ENCODE measurements around the gene CAV2. TPM values are rescaled to one million over a fixed set of nuclear protein-coding genes. Genes with fewer than 3 reads are reported as not detected.

The CAV2 gene
- total RNA-seq, 1 donor from 2014 or later = 8.5 TPM

DNA sequence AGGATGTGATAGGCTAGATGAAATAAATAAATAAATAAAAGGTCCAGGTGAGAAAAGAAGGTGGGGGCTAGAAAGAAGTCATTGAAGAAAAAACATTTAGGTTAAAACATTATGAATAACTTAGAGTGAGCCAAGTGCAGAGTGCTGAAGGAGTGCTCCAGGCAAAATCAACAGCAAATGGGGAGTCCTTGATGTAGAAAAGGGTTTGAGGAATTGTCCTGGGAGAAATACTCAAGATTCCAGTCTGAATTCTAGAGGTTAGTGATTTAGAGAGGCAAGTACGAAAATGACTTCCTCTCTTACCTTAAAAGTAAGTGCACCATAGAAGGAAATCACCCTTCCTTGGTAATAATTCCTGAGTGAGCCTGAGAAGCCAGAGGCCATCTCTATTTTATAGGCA is 44.9 kb downstream of the CAV2 start:
- H3K4me3 Mint-ChIP-seq = no peak overlapping the region
- no peaks in the 10 kb centered on the region for H3K9me3 Mint-ChIP-seq
- TF ChIP-seq, protein P1, sequence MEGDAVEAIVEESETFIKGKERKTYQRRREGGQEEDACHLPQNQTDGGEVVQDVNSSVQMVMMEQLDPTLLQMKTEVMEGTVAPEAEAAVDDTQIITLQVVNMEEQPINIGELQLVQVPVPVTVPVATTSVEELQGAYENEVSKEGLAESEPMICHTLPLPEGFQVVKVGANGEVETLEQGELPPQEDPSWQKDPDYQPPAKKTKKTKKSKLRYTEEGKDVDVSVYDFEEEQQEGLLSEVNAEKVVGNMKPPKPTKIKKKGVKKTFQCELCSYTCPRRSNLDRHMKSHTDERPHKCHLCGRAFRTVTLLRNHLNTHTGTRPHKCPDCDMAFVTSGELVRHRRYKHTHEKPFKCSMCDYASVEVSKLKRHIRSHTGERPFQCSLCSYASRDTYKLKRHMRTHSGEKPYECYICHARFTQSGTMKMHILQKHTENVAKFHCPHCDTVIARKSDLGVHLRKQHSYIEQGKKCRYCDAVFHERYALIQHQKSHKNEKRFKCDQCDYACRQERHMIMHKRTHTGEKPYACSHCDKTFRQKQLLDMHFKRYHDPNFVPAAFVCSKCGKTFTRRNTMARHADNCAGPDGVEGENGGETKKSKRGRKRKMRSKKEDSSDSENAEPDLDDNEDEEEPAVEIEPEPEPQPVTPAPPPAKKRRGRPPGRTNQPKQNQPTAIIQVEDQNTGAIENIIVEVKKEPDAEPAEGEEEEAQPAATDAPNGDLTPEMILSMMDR (IDR thresholded peaks at IDR 0.05; ENCODE audit: unreplicated experiment) = no peak
- H3K36me3 Mint-ChIP-seq = no peaks in the 10 kb centered on the region
- DNase-seq (ENCODE audit: low spot score in 2 of 2, unreplicated experiment in 2 of 2) = no peak
- H3K27me3 Mint-ChIP-seq (ENCODE audit: low read depth) = no peaks in the 10 kb centered on the region
- H3K27ac Mint-ChIP-seq = no peak overlapping the region
- H3K4me1 Mint-ChIP-seq = peaks cover 2% of the 10 kb centered on the region

DNA sequence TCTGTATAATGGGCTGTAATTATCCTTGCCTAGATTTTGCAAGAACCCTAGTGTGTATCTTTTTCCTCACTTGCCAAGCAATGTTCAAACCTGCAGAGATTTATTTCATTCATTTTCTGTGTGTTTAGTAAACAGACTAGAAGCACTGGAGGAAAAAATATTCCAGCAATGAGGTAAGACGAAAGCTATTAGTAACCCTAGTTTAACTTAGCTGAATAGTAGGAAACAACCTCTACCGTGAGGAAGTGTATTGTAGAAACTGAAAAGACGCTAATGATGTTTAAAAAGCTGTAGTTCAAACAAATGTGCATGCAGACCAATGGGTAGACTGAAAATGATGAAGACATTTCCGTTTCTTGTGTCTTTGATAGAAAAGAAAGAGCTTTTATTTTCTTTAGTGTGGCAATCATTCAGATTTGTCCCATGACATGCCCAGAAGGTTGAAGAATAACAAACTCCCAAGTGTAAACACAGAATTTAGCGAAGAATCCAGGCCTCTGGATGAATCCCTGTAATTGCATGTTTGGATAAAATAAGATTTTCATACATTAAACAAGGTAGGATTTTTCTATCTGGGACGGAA is 46.0 kb downstream of the CAV2 start:
- no peak for DNase-seq (ENCODE audit: low spot score in 2 of 2, unreplicated experiment in 2 of 2)
- Mint-ChIP-seq H3K4me1 (peaks cover 2% of the 10 kb centered on the region), H3K4me3 (no peak overlapping the region), H3K36me3 (no peaks in the 10 kb centered on the region), H3K27ac (no peak overlapping the region), H3K9me3 (no peaks in the 10 kb centered on the region), H3K27me3 (ENCODE audit: low read depth) (no peaks in the 10 kb centered on the region)
- TF ChIP-seq, protein P1 (IDR thresholded peaks at IDR 0.05; ENCODE audit: unreplicated experiment) = no peak

DNA sequence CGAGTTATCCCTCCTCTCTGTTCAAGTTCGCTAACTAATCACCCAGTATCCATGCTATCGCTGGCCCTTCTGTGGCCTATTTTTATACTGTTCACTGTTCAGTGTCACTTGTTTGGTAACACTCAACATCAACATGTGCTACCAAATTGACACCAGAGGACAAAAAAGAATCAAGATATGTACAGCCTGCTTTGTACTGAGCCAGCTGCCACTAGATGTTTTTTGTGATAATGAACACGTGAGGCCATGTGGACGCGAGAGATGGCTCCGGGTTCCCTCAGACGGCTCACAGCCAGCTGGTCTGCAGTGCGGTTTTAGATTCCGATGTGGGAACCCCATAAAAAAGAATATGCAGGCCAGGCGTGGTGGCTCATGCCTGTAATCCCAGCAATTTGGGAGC is 46.5 kb downstream of the CAV2 start:
- H3K36me3 Mint-ChIP-seq = no peaks in the 10 kb centered on the region
- H3K4me1 Mint-ChIP-seq = peaks cover 2% of the 10 kb centered on the region
- TF ChIP-seq, protein P1 (IDR thresholded peaks at IDR 0.05; ENCODE audit: unreplicated experiment) = no peak
- H3K27me3 Mint-ChIP-seq (ENCODE audit: low read depth) = no peaks in the 10 kb centered on the region
- no peak overlapping the region for H3K4me3 Mint-ChIP-seq
- H3K27ac Mint-ChIP-seq = no peak overlapping the region
- DNase-seq (ENCODE audit: low spot score in 2 of 2, unreplicated experiment in 2 of 2) = no peak
- no peaks in the 10 kb centered on the region for H3K9me3 Mint-ChIP-seq

DNA sequence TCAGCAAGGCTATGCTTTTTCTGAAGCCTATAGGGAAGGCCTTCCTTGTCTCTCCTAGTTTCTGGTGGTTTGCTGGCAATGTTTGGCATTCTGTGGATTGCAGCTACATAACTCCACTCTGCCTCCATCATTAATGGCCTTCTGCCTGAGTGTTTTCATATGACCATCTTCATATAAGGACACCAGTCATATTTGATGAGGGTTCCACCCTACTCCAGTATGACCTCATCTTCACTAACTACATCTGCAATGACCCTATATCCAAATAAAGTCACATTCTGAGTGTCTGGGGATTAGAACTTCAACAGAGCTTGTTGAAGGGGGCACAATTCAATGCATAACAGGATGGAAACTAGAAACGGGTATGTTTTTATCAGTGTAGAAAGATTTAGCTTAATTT is 47.4 kb downstream of the CAV2 start:
- H3K4me1 Mint-ChIP-seq = peaks cover 2% of the 10 kb centered on the region
- H3K4me3 Mint-ChIP-seq = no peak overlapping the region
- no peak overlapping the region for H3K27ac Mint-ChIP-seq
- TF ChIP-seq, protein P1 (IDR thresholded peaks at IDR 0.05; ENCODE audit: unreplicated experiment) = no peak
- DNase-seq (ENCODE audit: low spot score in 2 of 2, unreplicated experiment in 2 of 2) = no peak
- no peaks in the 10 kb centered on the region for H3K36me3 Mint-ChIP-seq
- no peaks in the 10 kb centered on the region for H3K27me3 Mint-ChIP-seq (ENCODE audit: low read depth)
- H3K9me3 Mint-ChIP-seq = no peaks in the 10 kb centered on the region

DNA sequence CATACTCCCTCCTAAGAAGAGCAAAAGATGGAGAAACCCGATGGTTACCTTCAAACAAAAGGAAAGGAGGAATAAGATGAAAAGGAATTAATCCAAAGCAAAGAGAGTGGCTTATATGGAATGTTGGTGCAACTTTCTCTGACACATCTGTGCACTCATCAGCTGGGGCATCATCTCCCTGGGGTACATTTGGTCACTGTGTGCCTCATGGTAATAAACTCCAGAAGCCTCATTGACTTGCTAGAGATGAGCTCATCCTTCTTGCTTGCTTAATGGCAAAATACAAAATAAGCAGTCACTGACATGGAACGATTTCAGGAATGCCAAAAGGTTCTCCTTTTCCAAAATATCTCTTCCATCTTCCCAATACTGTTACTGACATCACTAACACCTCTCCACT is 47.8 kb downstream of the CAV2 start:
- Mint-ChIP-seq H3K36me3 (no peaks in the 10 kb centered on the region), H3K4me1 (peaks cover 2% of the 10 kb centered on the region), H3K4me3 (no peak overlapping the region), H3K27ac (no peak overlapping the region), H3K9me3 (no peaks in the 10 kb centered on the region), H3K27me3 (ENCODE audit: low read depth) (no peaks in the 10 kb centered on the region)
- no peak for DNase-seq (ENCODE audit: low spot score in 2 of 2, unreplicated experiment in 2 of 2)
- TF ChIP-seq, protein P1 (IDR thresholded peaks at IDR 0.05; ENCODE audit: unreplicated experiment) = no peak

DNA sequence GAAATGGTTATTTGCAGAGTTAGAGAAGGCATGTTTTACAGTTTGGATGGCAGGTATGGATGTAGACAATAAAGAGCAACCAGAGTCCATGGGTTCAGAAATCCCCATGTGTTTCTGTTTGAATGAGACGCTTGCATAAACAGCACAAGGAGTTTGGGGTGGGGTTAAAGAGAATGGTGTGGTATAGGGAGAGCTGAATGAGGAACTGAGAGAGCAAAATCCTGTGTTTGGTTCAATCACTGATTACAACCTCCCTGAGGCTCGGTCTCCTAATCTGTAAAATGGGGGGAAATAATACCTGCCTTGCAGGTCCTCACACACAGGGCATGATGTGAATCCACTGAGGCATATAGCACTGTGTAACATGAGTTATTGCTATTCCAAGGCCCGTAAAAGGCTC is 49.0 kb downstream of the CAV2 start:
- Mint-ChIP-seq H3K9me3 (no peaks in the 10 kb centered on the region), H3K27me3 (ENCODE audit: low read depth) (no peaks in the 10 kb centered on the region), H3K4me1 (peaks cover 2% of the 10 kb centered on the region), H3K36me3 (no peaks in the 10 kb centered on the region), H3K4me3 (no peak overlapping the region), H3K27ac (no peak overlapping the region)
- no peak for DNase-seq (ENCODE audit: low spot score in 2 of 2, unreplicated experiment in 2 of 2)
- TF ChIP-seq, protein P1 (IDR thresholded peaks at IDR 0.05; ENCODE audit: unreplicated experiment) = no peak
